SW 1271 (cell line): ENCODE data around the gene UBQLN1.
"Not testable (repeated sequence)": the region's sequence is repeated elsewhere in the genome, so short reads cannot be mapped to it uniquely, and the experiment has no call there.

ENCODE experiments used
- DNase-seq, 2 experiments: peaks; one replicate each; lab custom pipeline; 2025; lab: John Stamatoyannopoulos, UW

UBQLN1 gene

DNA sequence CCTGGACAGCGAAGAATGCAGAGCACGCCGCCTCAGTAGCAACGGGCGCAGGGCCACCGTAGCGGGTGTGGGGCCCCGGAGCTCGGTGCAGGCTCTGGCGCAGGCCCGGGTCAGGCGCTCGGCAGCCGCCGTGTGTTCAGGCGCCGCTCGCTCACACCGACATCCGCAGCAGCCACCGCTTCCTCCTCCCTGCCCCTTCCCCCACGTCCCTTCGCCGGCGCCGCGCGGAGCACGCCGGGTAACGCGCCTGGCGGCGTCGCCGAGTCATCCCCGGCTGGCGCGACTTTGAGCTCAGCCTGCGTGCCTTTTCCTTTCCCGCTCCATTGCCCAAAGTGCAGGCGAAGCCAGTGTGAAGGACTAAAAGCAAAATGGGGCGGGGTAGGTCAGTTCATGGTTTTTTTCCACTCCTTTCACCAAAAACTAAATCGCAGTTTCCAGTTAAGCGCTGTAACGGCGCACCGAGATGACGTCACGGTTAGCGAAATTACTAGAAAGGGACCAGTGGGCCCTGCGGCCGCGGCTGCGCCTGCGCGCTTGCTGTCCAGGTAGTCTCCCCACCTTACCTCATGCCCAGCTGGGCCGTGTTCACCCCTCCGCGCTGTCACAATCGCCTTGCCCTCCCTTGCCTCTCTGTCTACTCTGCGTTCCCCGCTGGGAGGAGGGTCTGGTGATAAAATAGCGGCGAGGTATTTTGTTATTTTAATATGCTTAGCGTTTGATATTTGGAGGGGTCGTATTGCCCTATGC, at the start of gene UBQLN1:
UBQLN1 (minus strand) TSS at position 191 of the 747 bp plus-strand sequence. CDS start 279 bp downstream, outside the sequence.
- DNase-seq: peak; percentile 67 to 93

- DNase-seq: no peak
Measured at GRCh38 chr9:83754383-83754977, 46.7 kb upstream of the UBQLN1 start.

- DNase-seq: no peak
Measured at GRCh38 chr9:83749706-83750105, 41.9 kb upstream of the UBQLN1 start.

- no peak for DNase-seq
Measured at GRCh38 chr9:83744206-83744605, 36.4 kb upstream of the UBQLN1 start.

- no peak for DNase-seq
Measured at GRCh38 chr9:83733739-83734138, 26.0 kb upstream of the UBQLN1 start.

DNA sequence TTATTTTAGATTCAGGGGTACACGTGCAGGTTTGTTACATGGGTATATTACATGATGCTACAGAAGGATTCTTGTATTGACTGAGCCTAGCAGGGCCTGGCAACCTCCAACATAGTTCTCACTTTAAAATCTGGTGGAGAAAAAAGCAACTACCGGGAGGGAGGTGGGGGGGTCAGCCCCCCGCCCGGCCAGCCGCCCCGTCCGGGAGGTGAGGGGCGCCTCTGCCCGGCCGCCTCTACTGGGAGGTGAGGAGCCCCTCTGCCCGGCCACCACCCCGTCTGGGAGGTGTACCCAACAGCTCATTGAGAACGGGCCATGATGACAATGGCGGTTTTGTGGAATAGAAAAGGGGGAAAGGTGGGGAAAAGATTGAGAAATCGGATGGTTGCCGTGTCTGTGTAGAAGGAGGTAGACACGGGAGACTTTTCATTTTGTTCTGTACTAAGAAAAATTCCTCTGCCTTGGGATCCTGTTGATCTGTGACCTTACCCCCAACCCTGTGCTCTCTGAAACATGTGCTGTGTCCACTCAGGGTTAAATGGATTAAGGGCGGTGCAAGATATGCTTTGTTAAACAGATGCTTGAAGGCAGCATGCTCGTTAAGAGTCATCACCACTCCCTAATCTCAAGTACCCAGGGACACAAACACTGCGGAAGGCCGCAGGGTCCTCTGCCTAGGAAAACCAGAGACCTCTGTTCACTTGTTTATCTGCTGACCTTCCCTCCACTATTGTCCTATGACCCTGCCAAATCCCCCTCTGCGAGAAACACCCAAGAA, 21.0 kb upstream of the UBQLN1 start:
- DNase-seq: not testable (repeated sequence)

DNA sequence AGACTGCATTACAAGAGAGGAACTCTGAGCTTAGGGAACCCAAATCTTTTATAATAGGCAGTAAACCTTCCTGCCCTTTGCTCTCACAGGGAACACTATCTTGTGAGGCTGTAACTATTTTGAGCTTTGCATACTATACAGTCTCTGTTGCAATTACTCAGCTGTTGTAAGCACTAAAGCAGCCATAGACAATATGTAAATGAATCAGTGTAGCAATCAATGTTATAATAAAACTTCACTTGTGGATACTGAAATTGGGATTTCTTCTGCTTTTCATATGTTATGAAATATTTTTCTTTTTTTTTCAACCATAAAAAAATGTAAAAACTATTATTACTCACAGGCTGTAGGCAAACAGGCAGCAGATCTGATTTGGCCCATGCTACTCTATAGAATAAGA, 16.7 kb upstream of the UBQLN1 start:
- DNase-seq: no peak

- DNase-seq: no peak
Measured at GRCh38 chr9:83722726-83723495, 15.2 kb upstream of the UBQLN1 start.

- DNase-seq: no peak
Measured at GRCh38 chr9:83721509-83721908, 13.8 kb upstream of the UBQLN1 start.

DNA sequence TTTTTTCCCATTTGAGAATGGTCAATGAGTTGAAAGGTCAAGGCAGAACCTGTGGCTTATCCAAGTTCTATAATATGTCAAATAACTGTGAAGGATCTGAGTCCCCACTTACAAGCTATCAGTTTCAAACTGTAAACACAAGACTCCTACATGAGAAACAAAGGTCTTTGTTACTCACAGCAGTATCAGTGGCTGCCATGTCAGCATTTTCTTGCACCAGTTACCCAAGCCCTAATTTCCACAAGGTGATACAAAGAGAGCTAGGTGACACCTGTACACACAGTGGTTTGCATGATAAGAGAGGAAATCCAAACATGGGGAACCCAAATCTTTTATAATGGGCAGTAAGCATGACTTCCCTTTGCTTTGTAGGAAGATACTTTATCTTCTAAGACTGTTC, 8.0 kb upstream of the UBQLN1 start:
- DNase-seq: no peak

DNA sequence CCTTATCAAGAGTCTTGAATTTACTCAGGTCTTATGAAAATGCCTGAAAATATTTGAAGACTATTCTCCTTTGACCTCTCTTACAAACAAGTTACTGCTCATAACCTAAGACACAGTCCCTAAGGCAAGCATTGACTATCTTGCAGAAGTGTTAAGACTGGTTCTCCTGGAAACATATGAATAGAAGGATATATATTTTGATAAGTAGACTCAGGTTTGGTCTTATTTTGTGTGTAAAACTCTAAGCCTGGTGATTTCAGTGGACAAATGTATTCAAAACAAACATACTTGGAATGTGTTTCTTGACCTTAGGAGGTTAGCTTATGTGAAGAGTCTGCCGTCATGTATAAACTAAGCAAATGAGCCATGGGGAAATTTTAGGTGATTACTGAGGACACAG, 7.5 kb upstream of the UBQLN1 start:
- no peak for DNase-seq

DNA sequence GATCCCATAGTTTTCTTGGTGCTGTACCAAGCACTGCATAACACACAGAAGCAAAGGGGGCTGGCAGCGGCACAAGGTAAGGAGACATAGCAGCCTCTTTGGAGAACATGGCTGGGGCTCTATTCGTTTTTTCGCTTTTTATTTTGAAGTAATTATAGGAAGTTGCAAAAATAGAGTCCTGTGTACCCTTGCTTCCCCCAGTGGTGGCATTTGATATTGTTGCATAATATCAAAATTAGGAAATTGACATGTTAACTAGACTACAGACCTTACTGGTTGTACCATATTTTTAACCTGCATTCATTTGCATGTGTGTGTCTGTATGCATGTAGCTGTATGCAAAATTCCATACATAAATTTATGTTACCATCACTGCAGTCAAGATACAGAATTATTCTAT, 6.6 kb upstream of the UBQLN1 start:
- peak in 1 of 2 experiments; percentile 17 for DNase-seq

DNA sequence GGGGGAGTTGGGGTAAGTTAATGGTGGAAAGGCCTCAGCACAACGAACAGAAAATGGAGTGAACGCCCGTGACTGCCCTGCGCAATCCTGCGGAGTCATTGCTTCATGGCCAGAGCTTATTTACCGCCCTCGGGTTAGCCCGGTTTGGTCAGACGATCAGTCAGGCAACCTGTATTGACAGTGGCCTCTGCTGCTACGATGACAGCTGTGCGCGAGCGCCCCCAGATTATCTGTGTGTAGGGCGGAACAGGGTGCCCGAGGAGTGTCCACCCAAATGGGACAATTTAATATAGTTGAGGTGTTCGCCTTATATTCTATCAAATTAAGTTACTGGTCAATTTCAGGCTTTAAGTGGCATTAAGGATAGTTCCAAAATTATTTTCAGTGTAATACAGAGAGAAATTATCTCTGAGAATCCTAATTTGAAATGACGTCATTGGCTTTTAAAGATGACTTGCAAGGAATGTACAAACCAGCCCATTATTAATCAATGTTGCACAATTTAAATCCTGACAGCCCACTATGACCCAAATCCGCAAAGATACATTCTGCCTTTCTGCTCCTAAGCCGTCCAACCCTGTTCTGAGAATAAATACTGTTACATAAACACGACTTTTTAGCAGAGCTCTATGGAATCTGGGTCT, 879 bp upstream of the UBQLN1 start:
- peak; percentile 19 to 58 for DNase-seq

GRCh38 chr9:83707518-83707767, 315 bp downstream of the UBQLN1 start:
- peak; percentile 16 to 85 for DNase-seq

DNA sequence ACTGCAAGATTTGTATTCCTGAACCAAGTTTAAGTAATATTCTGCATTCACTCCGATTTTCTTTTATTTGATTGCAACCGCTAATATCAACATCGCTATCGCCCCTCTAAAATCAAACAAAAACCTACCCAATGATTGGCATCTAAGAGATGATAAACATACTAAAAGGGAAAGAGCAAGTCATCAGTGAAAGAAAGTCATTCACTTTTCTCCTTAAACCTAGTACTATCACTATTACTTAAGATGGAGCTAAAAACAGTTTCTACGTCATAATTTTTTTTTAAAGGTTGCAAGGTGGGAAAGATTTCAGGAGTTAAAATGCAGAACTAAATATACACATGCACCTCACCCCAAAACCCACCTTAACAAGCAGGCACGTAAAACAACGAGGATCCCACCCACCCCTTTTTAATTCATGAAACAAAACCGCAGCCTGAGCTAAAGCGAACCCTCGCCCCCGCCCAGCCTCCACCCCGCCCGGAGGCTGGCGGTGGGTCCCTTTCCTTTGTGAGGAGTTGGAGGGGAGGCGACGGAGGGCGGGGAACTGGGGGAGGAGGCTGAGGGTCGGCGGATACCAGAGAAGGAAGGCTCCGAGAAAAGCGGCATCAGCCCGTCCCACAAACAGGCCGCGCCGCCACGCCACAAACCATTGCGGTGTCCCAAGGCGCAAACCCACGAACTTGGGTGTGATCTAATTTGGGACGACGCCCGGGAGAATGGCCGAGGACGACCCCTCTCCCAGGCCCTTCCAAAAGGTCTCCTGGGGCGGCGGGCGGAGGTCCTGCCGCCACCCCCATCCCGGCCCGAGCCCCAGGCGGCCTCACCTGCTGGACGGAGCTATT, 861 bp downstream of the UBQLN1 start:
- DNase-seq: peak in 1 of 2 experiments; percentile 45

DNA sequence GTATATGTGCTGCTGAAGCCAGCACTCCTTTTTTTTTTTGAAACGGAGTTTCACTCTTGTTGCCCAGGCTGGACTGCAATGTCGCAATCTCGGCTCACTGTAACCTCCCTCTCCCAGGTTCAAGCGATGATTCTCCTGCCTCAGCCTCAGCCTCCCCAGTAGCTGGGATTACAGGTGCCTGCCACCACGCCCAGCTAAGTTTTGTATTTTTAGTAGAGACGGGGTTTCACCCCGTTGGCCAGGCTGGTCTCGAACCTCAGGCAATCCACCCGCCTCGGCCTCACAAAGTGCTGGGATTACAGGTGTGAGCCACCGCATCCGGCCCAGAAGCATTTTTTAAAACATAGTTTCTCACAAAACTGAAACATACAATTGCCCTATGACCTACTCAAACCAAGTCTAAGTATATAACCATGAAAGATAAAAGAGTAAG, 2.5 kb downstream of the UBQLN1 start:
- not testable (repeated sequence) for DNase-seq

DNA sequence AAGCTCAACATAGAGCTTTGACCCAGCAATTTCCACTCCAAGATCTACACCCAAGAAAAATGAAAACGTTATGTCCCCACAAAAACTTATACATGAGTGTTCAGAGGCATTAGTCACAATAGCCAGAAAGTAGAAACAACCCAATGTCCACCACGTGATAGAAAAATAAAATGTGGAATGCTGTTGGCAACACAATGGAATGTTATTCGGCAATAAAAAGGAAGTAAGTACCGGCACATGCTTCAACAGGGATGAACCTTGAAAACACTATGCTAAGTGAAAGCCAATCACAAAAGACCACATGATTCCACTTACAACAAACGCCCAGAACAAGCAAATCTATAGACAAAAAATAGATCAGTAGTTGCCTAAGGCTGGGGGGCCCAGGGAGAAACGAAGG, 6.0 kb downstream of the UBQLN1 start:
- peak in 1 of 2 experiments; percentile 53 for DNase-seq

- no peak for DNase-seq
Measured at GRCh38 chr9:83701286-83701685, 6.5 kb downstream of the UBQLN1 start.

DNA sequence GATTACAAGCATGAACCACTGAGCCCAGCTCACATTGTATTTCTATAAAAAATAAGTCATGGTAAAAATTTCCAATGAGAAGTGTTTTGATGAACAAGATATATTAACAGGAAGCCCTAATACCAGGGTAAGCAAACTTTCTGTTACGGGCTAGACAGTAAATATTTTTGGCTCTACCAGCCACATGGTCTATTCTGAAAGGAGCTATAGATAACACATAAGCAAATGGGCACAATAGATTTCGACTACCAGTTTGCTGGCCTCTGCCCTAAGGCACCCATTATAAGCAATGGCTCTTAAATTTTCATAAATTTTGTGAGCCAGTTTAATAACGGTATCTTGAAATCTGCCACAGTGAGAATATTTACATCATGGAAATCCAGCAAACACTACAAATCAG, 8.1 kb downstream of the UBQLN1 start:
- DNase-seq: no peak

GRCh38 chr9:83698976-83699585, 8.7 kb downstream of the UBQLN1 start:
- no peak for DNase-seq
